A549 (cell line): ENCODE measurements around the gene CMKLR1. TPM values are rescaled to one million over a fixed set of nuclear protein-coding genes. Genes with fewer than 3 reads are reported as not detected.

ENCODE experiments used
- ATAC-seq, 2 experiments: fragments of 200-7000 bp in 1 of 2; fragments of >200 bp in 1 of 2; cut with Nextera tagmentation in 1 of 2; cut with Tn5 transposase in 1 of 2; 3 replicates each; pipeline versions ENCODE4 v1.8.0 to v1.9.1; 2018 to 2020; ENCODE audit warnings: mild to moderate bottlenecking in 1 of 2, moderate library complexity in 1 of 2
- CTCF ChIA-PET: fragments of 300-600 bp; sonication (Branson Sonifier 250); formaldehyde crosslinking; extraction: SDS; loops from one replicate; lab custom pipeline; 2021; ENCODE audit warnings: antibody characterized with exemption, inconsistent platforms; lab: Yijun Ruan, JAX
- POLR2A ChIA-PET: fragments of 350-600 bp; formaldehyde crosslinking; extraction: SDS; loops from one replicate; lab custom pipeline; 2021; ENCODE audit warnings: antibody characterized with exemption, inconsistent platforms; lab: Yijun Ruan, JAX
- DNase-seq, 2 experiments: peaks; one replicate each; pipeline versions ENCODE4 v3.0.0 to v3.0.0-alpha.2; 2011 to 2016; ENCODE audit warnings: low read depth in 1 of 2, low spot score in 1 of 2
- FAIRE-seq: peaks from 2 replicates; lab custom pipeline; 2011; peaks lifted over from hg19 to GRCh38; lab: Jason Lieb, UNC
- H3K27ac ChIP-seq, 2 experiments: fragments of >200 bp; sonication (Bioruptor Twin); formaldehyde crosslinking; 3 replicates each; pipeline ENCODE4 v1.5.1; 2016 to 2017
- H3K4me1 ChIP-seq: fragments of >200 bp; sonication (Bioruptor Twin); formaldehyde crosslinking; 3 replicates; pipeline ENCODE4 v1.6.1; 2016
- H3K4me2 ChIP-seq: fragments of >200 bp; sonication (Bioruptor Twin); formaldehyde crosslinking; 3 replicates; pipeline ENCODE4 v1.6.1; 2016
- H3K4me3 ChIP-seq: fragments of >200 bp; sonication (Bioruptor Twin); formaldehyde crosslinking; 3 replicates; pipeline ENCODE4 v1.5.1; 2016
- H3K9me3 ChIP-seq: fragments of >200 bp; sonication (Bioruptor Twin); formaldehyde crosslinking; 3 replicates; pipeline ENCODE4 v1.6.1; 2016
- CEBPB ChIP-seq, 2 experiments: fragments of >200 bp in 1 of 2; sonication (Bioruptor Twin) in 1 of 2; formaldehyde crosslinking in 1 of 2; IDR thresholded peaks; 2 replicates each; pipeline ENCODE4 v1.6.1; 2012 to 2016
- EHF ChIP-seq: fragments of 250-450 bp; sonication (Bioruptor Pico); IDR thresholded peaks from 2 replicates; pipeline ENCODE4 v1.5.0; 2020; ENCODE audit warnings: mild to moderate bottlenecking
- EHMT2 ChIP-seq: fragments of 200-600 bp; sonication (generic); IDR thresholded peaks from 2 replicates; pipeline ENCODE4 v1.6.1; 2016; ENCODE audit warnings: antibody characterized with exemption, low read depth, mild to moderate bottlenecking, moderate library complexity
- ESRRA ChIP-seq: fragments of 150-350 bp; IDR thresholded peaks from 2 replicates; pipeline ENCODE4 v1.6.1; 2014; ENCODE audit warnings: mild to moderate bottlenecking, low read length, borderline replicate concordance
- FOXS1 ChIP-seq: fragments of 250-450 bp; sonication (Bioruptor Pico); IDR thresholded peaks from 2 replicates; pipeline ENCODE4 v1.5.0; 2020; ENCODE audit warnings: mild to moderate bottlenecking, moderate library complexity
- GATA3 ChIP-seq: IDR thresholded peaks from 2 replicates; pipeline ENCODE4 v1.6.1; 2012; ENCODE audit warnings: borderline replicate concordance
- HDAC2 ChIP-seq: fragments of 200-600 bp; sonication (generic); IDR thresholded peaks from 2 replicates; pipeline ENCODE4 v1.6.1; 2016
- HEYL ChIP-seq: fragments of 250-450 bp; sonication (Bioruptor Pico); IDR thresholded peaks from 2 replicates; pipeline ENCODE4 v1.8.0; 2021; ENCODE audit warnings: mild to moderate bottlenecking, moderate library complexity
- HOXA7 ChIP-seq: fragments of 250-450 bp; sonication (Bioruptor Pico); IDR thresholded peaks from 2 replicates; pipeline ENCODE4 v1.5.0; 2020; ENCODE audit warnings: mild to moderate bottlenecking, moderate library complexity
- MAFK ChIP-seq: fragments of 450-650 bp; IDR thresholded peaks from 2 replicates; pipeline ENCODE4 v1.6.1; 2014; ENCODE audit not compliant: partially characterized antibody
- RAD21 ChIP-seq, 2 experiments: fragments of >200 bp in 1 of 2; sonication (Bioruptor Twin) in 1 of 2; formaldehyde crosslinking in 1 of 2; IDR thresholded peaks in 1 of 2; conservative IDR thresholded peaks in 1 of 2; 2 replicates in 1 of 2; 3 replicates in 1 of 2; pipeline ENCODE4 v1.6.1; 2012 to 2018; ENCODE audit warnings: inconsistent platforms in 1 of 2
- RCOR1 ChIP-seq: fragments of 150-350 bp; IDR thresholded peaks from 2 replicates; pipeline ENCODE4 v1.6.1; 2014; ENCODE audit warnings: antibody characterized with exemption, low read length, low read depth
- RNF2 ChIP-seq: fragments of 200-600 bp; sonication (generic); IDR thresholded peaks from 2 replicates; pipeline ENCODE4 v1.6.1; 2016; ENCODE audit warnings: low read depth, mild to moderate bottlenecking, antibody characterized with exemption, moderate library complexity, borderline replicate concordance
- TFCP2L1 ChIP-seq: fragments of 250-450 bp; sonication (Bioruptor Pico); IDR thresholded peaks from 2 replicates; pipeline ENCODE4 v1.5.0; 2021; ENCODE audit warnings: mild to moderate bottlenecking
- TP53 ChIP-seq: fragments of 250-450 bp; sonication (Bioruptor Pico); IDR thresholded peaks from 2 replicates; pipeline ENCODE4 v1.5.0; 2021; ENCODE audit warnings: mild to moderate bottlenecking, moderate library complexity
- ZC3H11A ChIP-seq: fragments of 450-650 bp; IDR thresholded peaks from 2 replicates; pipeline ENCODE4 v1.6.1; 2014; ENCODE audit warnings: antibody characterized with exemption, mild to moderate bottlenecking
- ZNF302 ChIP-seq: fragments of 250-450 bp; sonication (Bioruptor Pico); IDR thresholded peaks from 2 replicates; pipeline ENCODE4 v1.9.0; 2021; ENCODE audit warnings: inconsistent platforms, mild to moderate bottlenecking, moderate library complexity
- ZSCAN20 ChIP-seq: fragments of 250-450 bp; sonication (Bioruptor Pico); IDR thresholded peaks from 2 replicates; pipeline ENCODE4 v1.8.0; 2022; ENCODE audit warnings: mild to moderate bottlenecking, moderate library complexity
- WGBS: methylation state at CpG from one replicate; pipeline ENCODE4 v1.1.6; 2017; ENCODE audit errors: missing lambda C conversion rate; 5-methylcytosine and 5-hydroxymethylcytosine counted together
- polyA plus RNA-seq, 4 experiments: library from polyadenylated mRNA; depleted of rRNA in 3 of 4; stranded (reverse); fragments of >200 nt; fragmentation: RNase III in 1 of 4; extraction: RNeasy Plus Mini Kit Qiagen cat#74134 plus additional on column Dnase treatment in 1 of 4; gene quantifications; 2 replicates in 3 of 4; 3 replicates in 1 of 4; pipeline ENCODE4 v1.2.3, GENCODE V29; 2011 to 2017
- TF ChIP-seq, protein P1 (sequence below): fragments of >200 bp; sonication (Bioruptor Twin); formaldehyde crosslinking; IDR thresholded peaks from 3 replicates; pipeline ENCODE4 v1.5.1; 2016
- TF ChIP-seq, protein P2 (sequence below): IDR thresholded peaks from 2 replicates; pipeline ENCODE4 v1.6.1; 2012; ENCODE audit warnings: low read depth, borderline replicate concordance
- TF ChIP-seq, protein P3 (sequence below): fragments of 200-600 bp; sonication (generic); IDR thresholded peaks from 2 replicates; pipeline ENCODE4 v1.6.1; 2016; ENCODE audit warnings: antibody characterized with exemption, mild to moderate bottlenecking, moderate library complexity
- TF ChIP-seq, protein P4 (sequence below): fragments of >200 bp; sonication (Bioruptor Twin); formaldehyde crosslinking; IDR thresholded peaks from 2 replicates; pipeline ENCODE4 v1.6.1; 2016
- TF ChIP-seq, protein P5 (sequence below): fragments of 250-450 bp; sonication (Bioruptor Pico); IDR thresholded peaks from 2 replicates; pipeline ENCODE4 v1.5.0; 2020; ENCODE audit warnings: low read depth, mild to moderate bottlenecking, moderate library complexity
- TF ChIP-seq, protein P6 (sequence below): fragments of 150-350 bp; IDR thresholded peaks from 2 replicates; pipeline ENCODE4 v1.6.1; 2014; ENCODE audit warnings: low read depth, mild to moderate bottlenecking, low read length
- TF ChIP-seq, protein P7 (sequence below): IDR thresholded peaks from 2 replicates; pipeline ENCODE4 v1.6.1; 2012

Gene CMKLR1
- polyA plus RNA-seq, 2 of the 4 experiments (the other 2 are of a cell fraction), result not detected

DNA sequence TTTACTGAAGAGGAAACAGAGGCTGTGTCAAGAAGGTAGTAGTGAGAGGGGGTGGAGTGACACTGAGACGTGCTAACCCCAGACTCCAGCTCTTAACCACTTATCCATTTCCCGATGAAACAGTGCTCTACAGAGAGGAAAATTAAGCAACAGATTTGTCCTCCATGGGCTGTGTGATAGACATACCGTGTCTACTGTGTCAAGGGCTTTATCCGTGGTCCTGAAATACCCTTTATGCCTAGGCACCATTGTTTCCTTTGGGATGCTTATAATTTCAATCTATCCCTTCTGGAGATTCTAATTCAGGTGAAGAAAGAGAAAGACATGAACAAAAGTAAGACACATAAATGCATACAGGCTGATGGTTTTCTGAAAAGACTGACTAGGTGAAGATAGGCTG lies 71.7 kb downstream of the CMKLR1 start:
- 2% methylated on average over 4 of the region's 4 CpGs for WGBS
- no peak for DNase-seq
- CTCF ChIA-PET, result interaction anchor here (0.8 to 0.9 kb wide), 2 partner anchors 11 to 143 kb away, joined by 3 to 4 read pairs; no protein-coding TSS in a partner anchor
- FAIRE-seq, result no peak
- Histone ChIP-seq H3K27ac (no peak overlapping the region), H3K9me3 (no peaks in the 10 kb centered on the region), H3K4me3 (no peak overlapping the region), H3K4me2 (no peak overlapping the region), H3K4me1 (no peaks in the 10 kb centered on the region)
- TF ChIP-seq, protein P1, sequence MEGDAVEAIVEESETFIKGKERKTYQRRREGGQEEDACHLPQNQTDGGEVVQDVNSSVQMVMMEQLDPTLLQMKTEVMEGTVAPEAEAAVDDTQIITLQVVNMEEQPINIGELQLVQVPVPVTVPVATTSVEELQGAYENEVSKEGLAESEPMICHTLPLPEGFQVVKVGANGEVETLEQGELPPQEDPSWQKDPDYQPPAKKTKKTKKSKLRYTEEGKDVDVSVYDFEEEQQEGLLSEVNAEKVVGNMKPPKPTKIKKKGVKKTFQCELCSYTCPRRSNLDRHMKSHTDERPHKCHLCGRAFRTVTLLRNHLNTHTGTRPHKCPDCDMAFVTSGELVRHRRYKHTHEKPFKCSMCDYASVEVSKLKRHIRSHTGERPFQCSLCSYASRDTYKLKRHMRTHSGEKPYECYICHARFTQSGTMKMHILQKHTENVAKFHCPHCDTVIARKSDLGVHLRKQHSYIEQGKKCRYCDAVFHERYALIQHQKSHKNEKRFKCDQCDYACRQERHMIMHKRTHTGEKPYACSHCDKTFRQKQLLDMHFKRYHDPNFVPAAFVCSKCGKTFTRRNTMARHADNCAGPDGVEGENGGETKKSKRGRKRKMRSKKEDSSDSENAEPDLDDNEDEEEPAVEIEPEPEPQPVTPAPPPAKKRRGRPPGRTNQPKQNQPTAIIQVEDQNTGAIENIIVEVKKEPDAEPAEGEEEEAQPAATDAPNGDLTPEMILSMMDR, result no peak
- TF ChIP-seq ZSCAN20 (CRISPR knock-in tag), result no peak
- no peak for TF ChIP-seq RNF2
- TF ChIP-seq GATA3, result no peak
- no peak for TF ChIP-seq ZNF302 (CRISPR knock-in tag)
- TF ChIP-seq, protein P2, sequence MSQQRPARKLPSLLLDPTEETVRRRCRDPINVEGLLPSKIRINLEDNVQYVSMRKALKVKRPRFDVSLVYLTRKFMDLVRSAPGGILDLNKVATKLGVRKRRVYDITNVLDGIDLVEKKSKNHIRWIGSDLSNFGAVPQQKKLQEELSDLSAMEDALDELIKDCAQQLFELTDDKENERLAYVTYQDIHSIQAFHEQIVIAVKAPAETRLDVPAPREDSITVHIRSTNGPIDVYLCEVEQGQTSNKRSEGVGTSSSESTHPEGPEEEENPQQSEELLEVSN, result no peak
- TF ChIP-seq, protein P3, sequence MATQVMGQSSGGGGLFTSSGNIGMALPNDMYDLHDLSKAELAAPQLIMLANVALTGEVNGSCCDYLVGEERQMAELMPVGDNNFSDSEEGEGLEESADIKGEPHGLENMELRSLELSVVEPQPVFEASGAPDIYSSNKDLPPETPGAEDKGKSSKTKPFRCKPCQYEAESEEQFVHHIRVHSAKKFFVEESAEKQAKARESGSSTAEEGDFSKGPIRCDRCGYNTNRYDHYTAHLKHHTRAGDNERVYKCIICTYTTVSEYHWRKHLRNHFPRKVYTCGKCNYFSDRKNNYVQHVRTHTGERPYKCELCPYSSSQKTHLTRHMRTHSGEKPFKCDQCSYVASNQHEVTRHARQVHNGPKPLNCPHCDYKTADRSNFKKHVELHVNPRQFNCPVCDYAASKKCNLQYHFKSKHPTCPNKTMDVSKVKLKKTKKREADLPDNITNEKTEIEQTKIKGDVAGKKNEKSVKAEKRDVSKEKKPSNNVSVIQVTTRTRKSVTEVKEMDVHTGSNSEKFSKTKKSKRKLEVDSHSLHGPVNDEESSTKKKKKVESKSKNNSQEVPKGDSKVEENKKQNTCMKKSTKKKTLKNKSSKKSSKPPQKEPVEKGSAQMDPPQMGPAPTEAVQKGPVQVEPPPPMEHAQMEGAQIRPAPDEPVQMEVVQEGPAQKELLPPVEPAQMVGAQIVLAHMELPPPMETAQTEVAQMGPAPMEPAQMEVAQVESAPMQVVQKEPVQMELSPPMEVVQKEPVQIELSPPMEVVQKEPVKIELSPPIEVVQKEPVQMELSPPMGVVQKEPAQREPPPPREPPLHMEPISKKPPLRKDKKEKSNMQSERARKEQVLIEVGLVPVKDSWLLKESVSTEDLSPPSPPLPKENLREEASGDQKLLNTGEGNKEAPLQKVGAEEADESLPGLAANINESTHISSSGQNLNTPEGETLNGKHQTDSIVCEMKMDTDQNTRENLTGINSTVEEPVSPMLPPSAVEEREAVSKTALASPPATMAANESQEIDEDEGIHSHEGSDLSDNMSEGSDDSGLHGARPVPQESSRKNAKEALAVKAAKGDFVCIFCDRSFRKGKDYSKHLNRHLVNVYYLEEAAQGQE, result peak; percentile 33; the same call in 1 of the 2 replicates
- no peak for TF ChIP-seq EHF (CRISPR knock-in tag)
- POLR2A ChIA-PET, result no interaction called here
- ATAC-seq, result no peak

DNA sequence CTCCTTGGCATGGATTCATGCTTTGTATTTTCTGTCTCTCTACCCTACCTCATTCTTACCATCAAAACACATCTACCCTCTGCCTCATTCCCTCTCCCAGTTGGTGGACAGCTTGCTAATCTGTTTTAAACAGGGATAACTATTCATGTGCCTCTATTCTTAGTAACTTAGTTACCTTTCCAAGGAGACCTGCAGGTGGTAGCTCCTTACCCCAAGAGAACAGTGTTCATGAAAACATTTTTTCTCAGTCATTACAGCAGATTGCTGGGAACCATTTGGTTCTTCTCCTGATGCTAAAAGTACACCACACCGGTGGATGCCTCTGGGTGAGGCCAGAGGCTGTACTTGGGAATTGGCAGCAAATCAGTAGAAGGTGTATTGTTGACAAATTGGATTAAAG lies 73.0 kb downstream of the CMKLR1 start:
- ATAC-seq, result no peak
- TF ChIP-seq EHMT2 (no peak), RNF2 (no peak), RCOR1 (no peak), HDAC2 (no peak), RAD21 (conservative IDR thresholded peaks at IDR 0.05 in 1 of 2, IDR thresholded peaks at IDR 0.05 in 1 of 2) (no peak), HOXA7 (CRISPR knock-in tag) (no peak), ESRRA (no peak), ZC3H11A (no peak), TFCP2L1 (CRISPR knock-in tag) (no peak), MAFK (no peak), HEYL (no peak), EHF (CRISPR knock-in tag) (no peak), FOXS1 (no peak), TP53 (no peak), CEBPB (IDR thresholded peaks at IDR 0.05) (no peak), GATA3 (no peak)
- TF ChIP-seq, protein P4, sequence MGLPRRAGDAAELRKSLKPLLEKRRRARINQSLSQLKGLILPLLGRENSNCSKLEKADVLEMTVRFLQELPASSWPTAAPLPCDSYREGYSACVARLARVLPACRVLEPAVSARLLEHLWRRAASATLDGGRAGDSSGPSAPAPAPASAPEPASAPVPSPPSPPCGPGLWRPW, result no peak
- TF ChIP-seq, protein P5, sequence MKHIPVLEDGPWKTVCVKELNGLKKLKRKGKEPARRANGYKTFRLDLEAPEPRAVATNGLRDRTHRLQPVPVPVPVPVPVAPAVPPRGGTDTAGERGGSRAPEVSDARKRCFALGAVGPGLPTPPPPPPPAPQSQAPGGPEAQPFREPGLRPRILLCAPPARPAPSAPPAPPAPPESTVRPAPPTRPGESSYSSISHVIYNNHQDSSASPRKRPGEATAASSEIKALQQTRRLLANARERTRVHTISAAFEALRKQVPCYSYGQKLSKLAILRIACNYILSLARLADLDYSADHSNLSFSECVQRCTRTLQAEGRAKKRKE (CRISPR knock-in tag), result no peak
- TF ChIP-seq, protein P6, sequence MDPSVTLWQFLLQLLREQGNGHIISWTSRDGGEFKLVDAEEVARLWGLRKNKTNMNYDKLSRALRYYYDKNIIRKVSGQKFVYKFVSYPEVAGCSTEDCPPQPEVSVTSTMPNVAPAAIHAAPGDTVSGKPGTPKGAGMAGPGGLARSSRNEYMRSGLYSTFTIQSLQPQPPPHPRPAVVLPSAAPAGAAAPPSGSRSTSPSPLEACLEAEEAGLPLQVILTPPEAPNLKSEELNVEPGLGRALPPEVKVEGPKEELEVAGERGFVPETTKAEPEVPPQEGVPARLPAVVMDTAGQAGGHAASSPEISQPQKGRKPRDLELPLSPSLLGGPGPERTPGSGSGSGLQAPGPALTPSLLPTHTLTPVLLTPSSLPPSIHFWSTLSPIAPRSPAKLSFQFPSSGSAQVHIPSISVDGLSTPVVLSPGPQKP, result no peak
- TF ChIP-seq, protein P7, sequence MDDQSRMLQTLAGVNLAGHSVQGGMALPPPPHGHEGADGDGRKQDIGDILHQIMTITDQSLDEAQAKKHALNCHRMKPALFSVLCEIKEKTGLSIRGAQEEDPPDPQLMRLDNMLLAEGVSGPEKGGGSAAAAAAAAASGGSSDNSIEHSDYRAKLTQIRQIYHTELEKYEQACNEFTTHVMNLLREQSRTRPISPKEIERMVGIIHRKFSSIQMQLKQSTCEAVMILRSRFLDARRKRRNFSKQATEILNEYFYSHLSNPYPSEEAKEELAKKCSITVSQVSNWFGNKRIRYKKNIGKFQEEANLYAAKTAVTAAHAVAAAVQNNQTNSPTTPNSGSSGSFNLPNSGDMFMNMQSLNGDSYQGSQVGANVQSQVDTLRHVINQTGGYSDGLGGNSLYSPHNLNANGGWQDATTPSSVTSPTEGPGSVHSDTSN, result no peak
- TF ChIP-seq, all 56 proteins: peak for 0
- Histone ChIP-seq H3K4me2 (no peak overlapping the region), H3K9me3 (peaks cover 3% of the 10 kb centered on the region; the same call in 2 of the 3 replicates), H3K4me3 (no peak overlapping the region), H3K27ac (no peak overlapping the region), H3K4me1 (no peaks in the 10 kb centered on the region)
- 0% methylated on average over 1 of the region's 1 CpG for WGBS
- POLR2A ChIA-PET, result no interaction called here
- CTCF ChIA-PET, result interaction anchor here (1.9 kb wide), 1 partner anchor 10 kb away, joined by 4 read pairs; no protein-coding TSS in a partner anchor
- DNase-seq, result no peak
- no peak for FAIRE-seq
